Measurements from ENCODE around the gene SCARB2.

Gene SCARB2

DNA sequence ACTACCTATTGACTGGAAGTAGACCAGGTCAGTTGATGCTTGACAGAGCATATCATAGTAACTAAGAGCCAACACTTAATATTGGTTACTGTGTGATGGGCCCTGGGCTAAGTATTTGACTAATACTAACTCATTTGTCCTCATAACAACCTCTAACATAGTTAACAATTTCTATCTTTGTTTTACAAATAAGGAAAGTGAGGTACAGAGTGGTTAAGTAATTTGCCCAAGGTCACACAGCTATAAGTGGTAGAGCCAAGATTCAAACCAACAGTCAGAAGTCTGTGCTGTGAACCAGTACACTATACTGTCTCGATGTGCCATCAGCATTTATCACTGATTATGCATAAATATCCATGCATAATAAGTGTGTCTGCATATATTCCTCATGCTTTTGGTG lies 38.3 kb downstream of the SCARB2 start:
- Histone ChIP-seq H3K79me2 (ENCODE audit: insufficient read depth, low read length) (no peaks in the 10 kb centered on the region), H3K27ac (ENCODE audit: low read length) (no peak overlapping the region), H3K36me3 (ENCODE audit: insufficient read depth, low read length) (peaks cover 43% of the 10 kb centered on the region), H3K4me3 (ENCODE audit: low read depth in 1 of 2, low read length in 2 of 2) (no peak overlapping the region), H3K9me3 (ENCODE audit: insufficient read depth, low read length, severe bottlenecking) (no peaks in the 10 kb centered on the region), H2AFZ (ENCODE audit: low read depth, low read length) (no peak overlapping the region), H3K4me2 (ENCODE audit: insufficient read depth, low read length) (no peak overlapping the region), H4K20me1 (ENCODE audit: insufficient read depth, low read length) (no peaks in the 10 kb centered on the region), H3K27me3 (ENCODE audit: insufficient read depth, low read length, poor library complexity) (no peaks in the 10 kb centered on the region), H3K9ac (ENCODE audit: low read depth, low read length) (no peak overlapping the region), H3K4me1 (ENCODE audit: insufficient read depth, low read length) (no peaks in the 10 kb centered on the region)
- no peak for TF ChIP-seq EZH2 (IDR thresholded peaks at IDR 0.05; ENCODE audit: borderline replicate concordance, low read depth, low read length, severe bottlenecking)
- TF ChIP-seq, protein P1, sequence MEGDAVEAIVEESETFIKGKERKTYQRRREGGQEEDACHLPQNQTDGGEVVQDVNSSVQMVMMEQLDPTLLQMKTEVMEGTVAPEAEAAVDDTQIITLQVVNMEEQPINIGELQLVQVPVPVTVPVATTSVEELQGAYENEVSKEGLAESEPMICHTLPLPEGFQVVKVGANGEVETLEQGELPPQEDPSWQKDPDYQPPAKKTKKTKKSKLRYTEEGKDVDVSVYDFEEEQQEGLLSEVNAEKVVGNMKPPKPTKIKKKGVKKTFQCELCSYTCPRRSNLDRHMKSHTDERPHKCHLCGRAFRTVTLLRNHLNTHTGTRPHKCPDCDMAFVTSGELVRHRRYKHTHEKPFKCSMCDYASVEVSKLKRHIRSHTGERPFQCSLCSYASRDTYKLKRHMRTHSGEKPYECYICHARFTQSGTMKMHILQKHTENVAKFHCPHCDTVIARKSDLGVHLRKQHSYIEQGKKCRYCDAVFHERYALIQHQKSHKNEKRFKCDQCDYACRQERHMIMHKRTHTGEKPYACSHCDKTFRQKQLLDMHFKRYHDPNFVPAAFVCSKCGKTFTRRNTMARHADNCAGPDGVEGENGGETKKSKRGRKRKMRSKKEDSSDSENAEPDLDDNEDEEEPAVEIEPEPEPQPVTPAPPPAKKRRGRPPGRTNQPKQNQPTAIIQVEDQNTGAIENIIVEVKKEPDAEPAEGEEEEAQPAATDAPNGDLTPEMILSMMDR (IDR thresholded peaks at IDR 0.05; ENCODE audit: borderline replicate concordance, extremely low read depth, low read length, poor library complexity, severe bottlenecking), result no peak
- ATAC-seq (ENCODE audit: insufficient read depth, low read depth), result no peak
- DNase-seq, result no peak

DNA sequence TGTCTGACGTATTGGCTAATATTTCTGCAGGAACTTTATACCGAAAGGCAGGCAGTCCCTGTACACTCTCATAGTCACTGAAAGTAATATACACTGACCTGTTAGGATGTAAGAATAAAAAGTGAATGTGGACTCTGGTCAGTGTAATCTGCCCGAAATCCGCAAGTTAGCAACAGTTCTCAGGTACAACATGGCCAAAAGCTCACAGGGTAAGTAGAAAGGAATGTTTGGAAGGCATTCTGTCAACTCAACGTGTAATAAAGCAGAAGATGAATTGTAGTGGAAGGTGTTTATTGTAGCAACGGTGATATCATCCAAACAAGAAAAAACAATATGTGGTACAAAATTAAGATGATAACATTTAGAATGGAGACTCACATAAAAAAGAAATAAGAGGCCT lies 39.4 kb downstream of the SCARB2 start:
- DNase-seq, result no peak
- Histone ChIP-seq H3K36me3 (ENCODE audit: insufficient read depth, low read length) (peaks cover 41% of the 10 kb centered on the region), H3K9ac (ENCODE audit: low read depth, low read length) (no peak overlapping the region), H3K4me2 (ENCODE audit: insufficient read depth, low read length) (no peak overlapping the region), H3K9me3 (ENCODE audit: insufficient read depth, low read length, severe bottlenecking) (no peaks in the 10 kb centered on the region), H3K4me1 (ENCODE audit: insufficient read depth, low read length) (no peaks in the 10 kb centered on the region), H2AFZ (ENCODE audit: low read depth, low read length) (no peak overlapping the region), H3K79me2 (ENCODE audit: insufficient read depth, low read length) (no peaks in the 10 kb centered on the region), H3K27ac (ENCODE audit: low read length) (no peak overlapping the region), H3K27me3 (ENCODE audit: insufficient read depth, low read length, poor library complexity) (no peaks in the 10 kb centered on the region), H4K20me1 (ENCODE audit: insufficient read depth, low read length) (no peaks in the 10 kb centered on the region), H3K4me3 (ENCODE audit: low read depth in 1 of 2, low read length in 2 of 2) (no peak overlapping the region)
- TF ChIP-seq EZH2 (IDR thresholded peaks at IDR 0.05; ENCODE audit: borderline replicate concordance, low read depth, low read length, severe bottlenecking), result no peak
- TF ChIP-seq, protein P1 (IDR thresholded peaks at IDR 0.05; ENCODE audit: borderline replicate concordance, extremely low read depth, low read length, poor library complexity, severe bottlenecking), result no peak
- no peak for ATAC-seq (ENCODE audit: insufficient read depth, low read depth)

DNA sequence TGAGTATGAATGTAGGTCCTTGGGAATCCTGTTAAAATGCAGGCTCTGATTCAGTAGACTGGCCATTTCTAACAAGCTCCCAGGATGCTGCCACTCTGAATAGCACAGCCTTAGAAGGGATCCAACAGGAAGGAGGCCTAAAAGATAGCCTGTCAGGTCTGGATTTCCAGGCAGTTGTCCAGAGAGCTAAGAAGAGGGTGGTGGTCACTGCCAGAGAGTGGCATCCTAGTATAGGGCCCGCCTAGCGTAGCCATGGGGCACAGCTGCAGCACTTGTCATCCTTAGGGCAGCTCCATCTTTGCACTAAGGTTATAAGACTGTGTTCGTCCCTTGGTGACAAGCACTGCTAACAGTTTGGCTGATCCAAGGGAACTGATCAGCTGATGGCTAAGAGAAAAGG lies 44.9 kb downstream of the SCARB2 start:
- TF ChIP-seq EZH2 (IDR thresholded peaks at IDR 0.05; ENCODE audit: borderline replicate concordance, low read depth, low read length, severe bottlenecking), result no peak
- TF ChIP-seq, protein P1 (IDR thresholded peaks at IDR 0.05; ENCODE audit: borderline replicate concordance, extremely low read depth, low read length, poor library complexity, severe bottlenecking), result no peak
- no peaks in the 10 kb centered on the region for H3K27me3 ChIP-seq (ENCODE audit: insufficient read depth, low read length, poor library complexity)
- H2AFZ ChIP-seq (ENCODE audit: low read depth, low read length), result no peak overlapping the region
- no peak overlapping the region for H3K4me3 ChIP-seq (ENCODE audit: low read depth in 1 of 2, low read length in 2 of 2)
- H4K20me1 ChIP-seq (ENCODE audit: insufficient read depth, low read length), result no peaks in the 10 kb centered on the region
- no peaks in the 10 kb centered on the region for H3K79me2 ChIP-seq (ENCODE audit: insufficient read depth, low read length)
- H3K9me3 ChIP-seq (ENCODE audit: insufficient read depth, low read length, severe bottlenecking), result no peaks in the 10 kb centered on the region
- no peak overlapping the region for H3K9ac ChIP-seq (ENCODE audit: low read depth, low read length)
- ATAC-seq (ENCODE audit: insufficient read depth, low read depth), result no peak
- peaks cover 51% of the 10 kb centered on the region for H3K36me3 ChIP-seq (ENCODE audit: insufficient read depth, low read length)
- no peak overlapping the region for H3K27ac ChIP-seq (ENCODE audit: low read length)
- no peaks in the 10 kb centered on the region for H3K4me1 ChIP-seq (ENCODE audit: insufficient read depth, low read length)
- H3K4me2 ChIP-seq (ENCODE audit: insufficient read depth, low read length), result no peak overlapping the region
- DNase-seq, result no peak

DNA sequence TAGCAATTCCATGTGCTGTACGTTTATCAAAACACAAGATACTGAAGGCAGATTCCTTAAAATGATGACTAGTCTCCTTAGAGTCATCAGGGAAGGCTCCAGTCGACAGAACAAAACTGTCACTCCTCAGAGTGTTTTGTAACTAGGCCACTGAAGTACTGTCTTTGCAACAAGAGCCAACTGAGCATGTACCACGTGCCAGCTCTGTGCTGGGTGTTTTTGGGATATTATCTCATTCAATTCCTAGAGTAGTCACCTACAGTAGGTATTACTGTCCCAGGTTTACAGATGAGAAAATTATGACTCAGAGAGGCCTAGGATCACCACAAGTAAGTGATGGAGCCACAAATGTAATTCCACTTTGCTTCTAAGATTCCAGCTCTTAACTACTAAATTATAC lies 47.1 kb downstream of the SCARB2 start:
- no peak for ATAC-seq (ENCODE audit: insufficient read depth, low read depth)
- H3K4me1 ChIP-seq (ENCODE audit: insufficient read depth, low read length), result no peaks in the 10 kb centered on the region
- no peak overlapping the region for H3K4me3 ChIP-seq (ENCODE audit: low read depth in 1 of 2, low read length in 2 of 2)
- no peak overlapping the region for H3K27ac ChIP-seq (ENCODE audit: low read length)
- H2AFZ ChIP-seq (ENCODE audit: low read depth, low read length), result no peak overlapping the region
- DNase-seq, result no peak
- peaks cover 56% of the 10 kb centered on the region for H3K36me3 ChIP-seq (ENCODE audit: insufficient read depth, low read length)
- TF ChIP-seq, protein P1 (IDR thresholded peaks at IDR 0.05; ENCODE audit: borderline replicate concordance, extremely low read depth, low read length, poor library complexity, severe bottlenecking), result no peak
- TF ChIP-seq EZH2 (IDR thresholded peaks at IDR 0.05; ENCODE audit: borderline replicate concordance, low read depth, low read length, severe bottlenecking), result no peak
- H3K9me3 ChIP-seq (ENCODE audit: insufficient read depth, low read length, severe bottlenecking), result no peaks in the 10 kb centered on the region
- no peaks in the 10 kb centered on the region for H3K79me2 ChIP-seq (ENCODE audit: insufficient read depth, low read length)
- no peaks in the 10 kb centered on the region for H4K20me1 ChIP-seq (ENCODE audit: insufficient read depth, low read length)
- no peaks in the 10 kb centered on the region for H3K27me3 ChIP-seq (ENCODE audit: insufficient read depth, low read length, poor library complexity)
- H3K9ac ChIP-seq (ENCODE audit: low read depth, low read length), result no peak overlapping the region
- H3K4me2 ChIP-seq (ENCODE audit: insufficient read depth, low read length), result no peak overlapping the region
